H9 (cell line): ENCODE results near the gene TUG1. TPM values are rescaled to one million over a fixed set of nuclear protein-coding genes. Genes with fewer than 3 reads are reported as not detected.
A peak's percentile ranks its signal among the peaks of the same experiment; 100 is the strongest.

Source experiments
- DNase-seq: peaks from one replicate; pipeline ENCODE4 v3.0.0-alpha.2; 2017
- H2AFZ ChIP-seq: one replicate; pipeline ENCODE4 v1.6.1; 2013; ENCODE audit warnings: mild to moderate bottlenecking, low read length, control low read depth, moderate library complexity
- H2AK5ac ChIP-seq: 2 replicates; pipeline ENCODE4 v1.6.1; 2013; ENCODE audit warnings: low read length, control low read depth, mixed read lengths; ENCODE audit not compliant: insufficient read length
- H2BK120ac ChIP-seq: one replicate; pipeline ENCODE4 v1.6.1; 2013; ENCODE audit warnings: low read depth, mild to moderate bottlenecking, low read length, control low read depth, inconsistent platforms; ENCODE audit not compliant: poor library complexity, severe bottlenecking
- H2BK12ac ChIP-seq: 2 replicates; pipeline ENCODE4 v1.6.1; 2013; ENCODE audit warnings: low read length, control low read depth, mixed read lengths, low read depth; ENCODE audit not compliant: insufficient read length
- H2BK15ac ChIP-seq: 2 replicates; pipeline ENCODE4 v1.6.1; 2013; ENCODE audit warnings: low read depth, low read length, control low read depth
- H2BK20ac ChIP-seq: one replicate; pipeline ENCODE4 v1.6.1; 2013; ENCODE audit warnings: low read depth, mild to moderate bottlenecking, low read length, control low read depth, inconsistent platforms; ENCODE audit not compliant: poor library complexity, severe bottlenecking
- H2BK5ac ChIP-seq: 2 replicates; pipeline ENCODE4 v1.6.1; 2013; ENCODE audit warnings: low read length, control low read depth, mixed read lengths; ENCODE audit not compliant: insufficient read length
- H3K14ac ChIP-seq: 2 replicates; pipeline ENCODE4 v1.6.1; 2013; ENCODE audit warnings: low read length, control low read depth; ENCODE audit not compliant: insufficient read depth
- H3K18ac ChIP-seq: 2 replicates; pipeline ENCODE4 v1.6.1; 2013; ENCODE audit warnings: low read depth, mild to moderate bottlenecking, mixed read lengths, low read length, control low read depth; ENCODE audit not compliant: insufficient read length
- H3K23ac ChIP-seq: 2 replicates; pipeline ENCODE4 v1.6.1; 2013; ENCODE audit warnings: low read length, control low read depth, mixed read lengths, low read depth; ENCODE audit not compliant: insufficient read length
- H3K23me2 ChIP-seq: 2 replicates; pipeline ENCODE4 v1.6.1; 2013; ENCODE audit warnings: low read depth, mild to moderate bottlenecking, mixed read lengths, low read length, control low read depth; ENCODE audit not compliant: insufficient read length, poor library complexity, severe bottlenecking
- H3K27ac ChIP-seq: 2 replicates; pipeline ENCODE4 v1.5.1; 2013; ENCODE audit warnings: low read length, control low read depth, mixed read lengths, low read depth; ENCODE audit not compliant: insufficient read length
- H3K27me3 ChIP-seq: 2 replicates; pipeline ENCODE4 v1.6.1; 2013; ENCODE audit warnings: low read length, control low read depth, inconsistent platforms; ENCODE audit not compliant: insufficient read depth
- H3K4ac ChIP-seq: 2 replicates; pipeline ENCODE4 v1.6.1; 2013; ENCODE audit warnings: low read depth, mild to moderate bottlenecking, control low read depth, inconsistent platforms, low read length, moderate library complexity
- H3K4me1 ChIP-seq: 2 replicates; pipeline ENCODE4 v1.6.1; 2013; ENCODE audit warnings: low read length, control low read depth, inconsistent platforms; ENCODE audit not compliant: insufficient read depth
- H3K4me2 ChIP-seq: 2 replicates; pipeline ENCODE4 v1.6.1; 2013; ENCODE audit warnings: low read length, control low read depth, mixed read lengths; ENCODE audit not compliant: insufficient read length, insufficient read depth
- H3K56ac ChIP-seq: 2 replicates; pipeline ENCODE4 v1.6.1; 2013; ENCODE audit warnings: low read depth, mild to moderate bottlenecking, mixed read lengths, low read length, control low read depth; ENCODE audit not compliant: insufficient read length
- H3K79me1 ChIP-seq: 2 replicates; pipeline ENCODE4 v1.6.1; 2013; ENCODE audit warnings: low read depth, mild to moderate bottlenecking, moderate library complexity, low read length, control low read depth, inconsistent platforms; ENCODE audit not compliant: insufficient read depth, poor library complexity, severe bottlenecking
- H3K79me2 ChIP-seq: 2 replicates; pipeline ENCODE4 v1.6.1; 2013; ENCODE audit warnings: low read length, control low read depth, inconsistent platforms; ENCODE audit not compliant: insufficient read depth
- H3K9ac ChIP-seq: 2 replicates; pipeline ENCODE4 v1.6.1; 2013; ENCODE audit warnings: low read length, control low read depth, mixed read lengths; ENCODE audit not compliant: insufficient read length; ENCODE audit errors: extremely low read depth
- H3K9me3 ChIP-seq: one replicate; pipeline ENCODE4 v1.6.1; 2013; ENCODE audit warnings: low read depth, low read length, inconsistent platforms; ENCODE audit not compliant: control insufficient read depth
- H3T11ph ChIP-seq: one replicate; pipeline ENCODE4 v1.6.1; 2013; ENCODE audit warnings: mild to moderate bottlenecking, low read length, control low read depth, inconsistent platforms
- H4K20me1 ChIP-seq: one replicate; pipeline ENCODE4 v1.6.1; 2013; ENCODE audit not compliant: control insufficient read depth, insufficient read length, insufficient read depth
- H4K5ac ChIP-seq: 2 replicates; pipeline ENCODE4 v1.6.1; 2013; ENCODE audit warnings: low read depth, mild to moderate bottlenecking, mixed read lengths, low read length, control low read depth; ENCODE audit not compliant: insufficient read length
- H4K8ac ChIP-seq: replicated peaks from 2 replicates; pipeline ENCODE4 v1.6.1; 2013; ENCODE audit warnings: low read length, control low read depth, mixed read lengths, low read depth; ENCODE audit not compliant: insufficient read length
- H4K91ac ChIP-seq: 2 replicates; pipeline ENCODE4 v1.6.1; 2013; ENCODE audit warnings: low read depth, mild to moderate bottlenecking, moderate library complexity, mixed read lengths, low read length, control low read depth; ENCODE audit not compliant: insufficient read length
- H3K27ac Mint-ChIP-seq, 3 experiments: 2 replicates in 2 of 3; 3 replicates in 1 of 3; pipeline ENCODE4 v1.8.0; 2020 to 2021; ENCODE audit warnings: mixed read lengths in 3 of 3, mild to moderate bottlenecking in 1 of 3, moderate library complexity in 1 of 3
- H3K27me3 Mint-ChIP-seq: 2 replicates; pipeline ENCODE4 v1.8.0; 2021; ENCODE audit warnings: low read depth, mild to moderate bottlenecking, moderate library complexity, mixed read lengths
- H3K36me3 Mint-ChIP-seq, 3 experiments: 2 replicates in 2 of 3; 3 replicates in 1 of 3; pipeline ENCODE4 v1.8.0; 2020 to 2021; ENCODE audit warnings: low read depth in 3 of 3, mixed read lengths in 3 of 3; ENCODE audit not compliant: insufficient read depth in 1 of 3
- H3K4me1 Mint-ChIP-seq, 2 experiments: 2 replicates each; pipeline ENCODE4 v1.8.0; 2020; ENCODE audit warnings: mixed read lengths in 2 of 2
- H3K4me3 Mint-ChIP-seq, 2 experiments: 2 replicates in 1 of 2; 3 replicates in 1 of 2; pipeline ENCODE4 v1.8.0; 2020 to 2021; ENCODE audit warnings: mild to moderate bottlenecking in 2 of 2, mixed read lengths in 2 of 2, moderate library complexity in 1 of 2
- H3K9me3 Mint-ChIP-seq, 2 experiments: 2 replicates in 1 of 2; 3 replicates in 1 of 2; pipeline ENCODE4 v1.8.0; 2020; ENCODE audit warnings: mild to moderate bottlenecking in 2 of 2, mixed read lengths in 2 of 2, moderate library complexity in 1 of 2
- CTCF ChIP-seq: fragments of 200-600 bp; sonication (generic); conservative IDR thresholded peaks from 3 replicates; pipeline ENCODE4 v1.8.0; 2021; ENCODE audit warnings: antibody characterized with exemption, mild to moderate bottlenecking
- WGBS: extraction: QIAGEN DNeasy Blood & Tissue Kit; methylation state at CpG from one replicate; pipeline ENCODE4 v1.1.7; 2013; ENCODE audit warnings: missing lambda C conversion rate, low lambda C conversion rate, mixed read lengths; ENCODE audit not compliant: insufficient read length; ENCODE audit errors: extremely low coverage; 5-methylcytosine and 5-hydroxymethylcytosine counted together
- total RNA-seq: library from RNA; stranded (reverse); gene quantifications from 2 replicates; pipeline ENCODE4 v1.2.1, GENCODE V29; 2021

Gene TUG1
- total RNA-seq, 1 experiment from 2014 or later: 99.6 TPM

DNA sequence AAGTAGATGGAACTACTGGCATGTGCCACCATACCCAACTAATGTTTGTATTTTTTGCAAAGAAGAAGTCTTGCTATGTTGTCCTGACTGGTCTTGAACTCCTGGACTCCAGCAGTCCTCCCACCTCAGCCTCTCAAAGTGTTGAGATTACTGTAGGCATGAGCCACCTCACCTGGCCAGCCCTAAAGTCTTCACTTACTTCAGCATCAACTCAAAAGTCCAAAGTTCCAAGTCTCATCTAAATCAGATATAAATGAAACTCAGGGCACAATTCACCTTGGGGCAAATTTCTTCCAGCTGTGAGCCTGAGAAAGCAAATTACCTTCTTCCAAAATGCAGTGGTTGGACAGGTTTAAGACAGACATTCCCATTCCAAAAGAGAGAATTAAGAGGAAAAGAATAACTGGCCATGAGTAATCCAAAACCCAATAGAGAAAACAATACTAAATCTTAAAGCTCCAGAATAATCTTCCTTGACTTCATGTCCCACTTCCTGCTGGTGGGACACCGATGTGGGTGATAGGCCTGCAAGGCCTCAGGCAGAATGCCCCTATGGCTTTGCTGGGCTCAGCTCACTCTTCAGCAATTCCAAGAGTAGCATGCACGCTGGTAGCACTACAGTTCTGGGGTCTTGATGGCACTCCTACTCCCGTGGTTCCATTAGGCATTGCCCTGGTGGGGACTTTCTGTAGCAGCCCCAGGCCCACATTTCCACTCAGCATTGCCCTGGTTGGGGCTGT lies 50.3 kb downstream of the TUG1 start:
- Histone ChIP-seq H3K4ac (no peak overlapping the region), H3K27me3 (no peaks in the 10 kb centered on the region), H3K23me2 (no peaks in the 10 kb centered on the region), H2BK5ac (no peak overlapping the region), H3K9ac (no peak overlapping the region), H4K20me1 (no peaks in the 10 kb centered on the region), H2AFZ (no peak overlapping the region), H2BK15ac (no peak overlapping the region), H4K5ac (no peak overlapping the region), H3K9me3 (no peaks in the 10 kb centered on the region), H3K14ac (no peak overlapping the region), H2BK20ac (no peak overlapping the region), H2BK120ac (no peak overlapping the region), H4K91ac (no peak overlapping the region), H3K56ac (no peak overlapping the region), H3K18ac (no peak overlapping the region), H3K79me2 (no peaks in the 10 kb centered on the region), H3K23ac (no peak overlapping the region), H3K79me1 (no peaks in the 10 kb centered on the region), H2AK5ac (no peak overlapping the region), H4K8ac (no peak overlapping the region), H2BK12ac (no peak overlapping the region), H3K4me2 (no peak overlapping the region), H3K4me1 (peaks cover 2% of the 10 kb centered on the region; the same call in 1 of the 2 replicates), H3T11ph (no peak overlapping the region), H3K27ac (no peak overlapping the region)
- peaks cover 8 to 14% of the 10 kb centered on the region in 2 experiments; a peak in 4 of 5 replicates for H3K9me3 Mint-ChIP-seq
- no peak for TF ChIP-seq CTCF
- no peak overlapping the region for H3K4me3 Mint-ChIP-seq
- peaks cover 12 to 14% of the 10 kb centered on the region in 2 experiments for H3K4me1 Mint-ChIP-seq
- WGBS: no CpG with 5 or more reads among the region's 3 CpGs
- DNase-seq: no peak
- H3K27ac Mint-ChIP-seq: 0 out of 7 replicates have a peak overlapping the region, but pooled peaks of 1 of the 3 experiments have one; percentile 65
- H3K36me3 Mint-ChIP-seq: peaks cover 0 to 7% (median 0%) of the 10 kb centered on the region in 3 experiments; a peak in 2 of 7 replicates
- no peaks in the 10 kb centered on the region; the same call in 1 of the 2 replicates for H3K27me3 Mint-ChIP-seq
